ENCODE results near the gene BMP5. TPM values are rescaled to one million over a fixed set of nuclear protein-coding genes. Genes with fewer than 3 reads are reported as not detected.

Gene BMP5
- total RNA-seq, 1 experiment from 2014 or later = not detected

DNA sequence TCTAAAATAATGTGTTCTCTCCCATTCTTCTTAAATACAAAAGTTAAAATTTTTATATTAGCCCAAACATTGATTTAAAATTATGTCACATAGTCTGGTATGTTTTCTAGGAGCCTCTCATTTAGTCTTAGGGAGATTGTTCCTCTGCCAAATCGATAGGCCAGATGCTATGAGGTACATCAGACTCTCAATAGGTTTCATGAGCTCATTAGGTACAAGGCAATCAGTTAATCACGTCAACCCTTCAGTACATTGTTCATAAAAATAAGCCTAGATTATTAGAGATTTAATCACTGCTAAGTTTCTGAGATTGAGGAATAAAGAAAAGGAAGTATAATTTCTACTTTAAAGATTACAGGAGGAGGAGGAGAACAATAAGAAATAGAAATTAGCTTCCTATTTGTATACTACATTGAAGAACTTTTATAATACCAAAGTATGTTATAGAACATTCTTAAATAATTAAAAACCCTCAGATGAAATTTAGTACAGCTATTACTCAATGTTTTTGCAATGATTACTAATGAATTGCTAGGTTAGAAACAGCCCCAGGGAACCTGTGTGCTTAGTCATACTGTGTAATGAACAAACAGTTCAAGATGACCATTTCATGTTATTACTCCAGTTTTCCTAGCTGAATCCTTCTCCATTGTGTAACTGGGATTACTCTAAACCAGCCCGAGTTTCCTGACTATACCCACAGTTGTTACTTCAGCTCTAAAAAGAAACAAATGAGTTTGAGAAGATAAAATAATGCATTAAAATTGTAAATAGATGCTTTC lies 117.0 kb downstream of the BMP5 start:
- in situ Hi-C loops (cut with HindIII; ENCODE audit: low sequenced_read_pairs) = no loop called here
- no peak for DNase-seq (ENCODE audit: low spot score)

DNA sequence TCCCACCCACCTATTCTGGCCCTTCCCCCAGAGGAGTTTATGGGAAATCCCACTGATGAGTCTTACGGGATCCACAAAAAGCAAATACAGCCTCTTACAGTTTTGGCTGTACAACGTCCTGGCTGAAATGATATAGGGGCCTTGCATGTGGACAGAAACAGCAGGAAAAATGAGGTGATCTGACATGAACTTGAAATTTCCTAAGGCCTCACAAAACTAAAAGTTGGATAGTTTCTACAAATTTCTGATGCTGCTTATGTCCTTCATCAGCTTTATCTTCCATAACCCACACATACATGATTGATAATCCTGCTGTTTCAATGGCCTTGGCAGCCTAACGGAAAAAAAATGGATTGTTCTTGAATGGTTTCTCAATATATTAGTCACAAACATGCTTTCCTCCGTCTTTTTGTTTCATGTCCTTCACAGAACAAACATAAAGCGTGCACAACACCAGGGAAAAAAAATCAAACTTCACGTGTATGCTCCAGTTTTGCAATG lies 118.8 kb downstream of the BMP5 start:
- in situ Hi-C loops (cut with HindIII; ENCODE audit: low sequenced_read_pairs) = no loop called here

DNA sequence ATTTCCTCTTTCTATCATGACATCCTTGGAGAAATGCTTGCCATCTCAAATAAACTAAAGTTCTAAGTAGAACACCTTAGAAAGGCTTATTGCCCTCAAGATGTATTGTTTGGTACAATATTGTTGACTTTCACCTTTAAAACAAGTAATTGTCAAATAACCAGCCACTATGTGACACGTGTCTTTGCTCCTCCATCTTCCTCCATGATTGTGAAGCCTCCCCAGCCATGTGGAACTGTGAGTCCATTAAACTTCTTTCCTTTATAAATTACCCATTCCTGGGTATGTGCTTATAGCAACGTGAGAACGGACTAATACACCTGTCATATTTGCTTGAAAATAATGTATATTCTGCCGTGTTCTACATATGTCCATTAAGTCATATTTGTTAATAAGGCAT lies 126.5 kb downstream of the BMP5 start:
- no peak for DNase-seq (ENCODE audit: low spot score)
- in situ Hi-C loops (cut with HindIII; ENCODE audit: low sequenced_read_pairs) = no loop called here

More for the DNA sequence above, 118.8 kb downstream of the BMP5 start:
- DNase-seq (ENCODE audit: low spot score) = no peak

DNA sequence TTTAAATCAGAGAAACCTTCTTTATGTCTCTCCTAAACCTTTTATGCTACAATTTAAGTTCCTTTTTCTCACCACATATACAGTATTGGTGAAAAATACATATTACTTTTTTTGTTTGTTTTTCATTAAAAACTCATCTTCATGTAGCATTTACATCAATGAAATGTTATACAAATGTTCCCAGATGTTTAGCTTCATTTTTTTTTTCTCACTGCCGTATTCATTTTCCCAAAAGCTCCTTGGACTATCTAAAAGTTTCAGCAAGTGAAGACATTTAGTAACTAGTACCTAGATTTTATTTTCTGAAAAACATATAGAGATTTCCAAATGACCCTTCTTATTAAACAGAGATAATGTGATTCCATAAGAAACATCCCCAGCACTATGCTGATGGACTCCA lies 128.9 kb downstream of the BMP5 start:
- in situ Hi-C loops (cut with HindIII; ENCODE audit: low sequenced_read_pairs) = no loop called here
- DNase-seq (ENCODE audit: low spot score) = no peak

DNA sequence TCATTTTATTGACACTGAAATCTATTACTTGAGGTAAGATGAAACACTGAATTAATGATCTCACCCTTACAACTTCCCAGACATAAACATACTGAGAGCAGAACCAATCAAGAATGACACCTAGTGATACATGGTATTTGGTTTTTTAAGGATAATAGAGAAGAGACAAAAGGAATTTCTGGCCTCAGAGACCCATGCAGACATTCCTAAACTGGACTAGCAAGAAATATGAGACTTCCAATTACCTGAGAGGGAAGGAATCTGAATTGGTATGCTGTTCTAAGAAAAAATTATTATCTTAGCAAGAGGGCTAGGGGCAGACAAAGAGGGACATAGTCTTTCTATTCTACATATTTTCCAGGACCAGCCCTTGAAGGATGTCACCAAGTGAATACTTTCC lies 141.1 kb downstream of the BMP5 start:
- DNase-seq (ENCODE audit: low spot score) = no peak
- in situ Hi-C loops (cut with HindIII; ENCODE audit: low sequenced_read_pairs) = no loop called here

DNA sequence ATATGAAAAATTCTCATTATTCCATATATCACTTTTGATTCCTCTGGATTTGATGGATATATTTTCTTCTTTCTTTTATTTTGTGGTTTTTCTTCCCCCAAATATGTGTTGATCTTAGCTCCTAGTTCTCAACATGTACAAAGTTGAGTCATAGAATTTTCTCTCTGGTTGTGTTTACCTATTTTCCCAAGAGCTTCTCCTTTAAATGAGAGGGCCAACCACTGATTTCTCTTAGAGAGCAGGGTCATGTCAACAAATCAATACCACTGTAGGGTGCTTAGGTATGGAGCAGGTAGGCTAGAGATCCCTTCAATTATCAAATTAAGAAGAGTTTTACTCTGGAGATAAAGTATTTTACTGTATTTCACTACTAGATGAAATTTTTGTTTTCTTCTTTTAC lies 145.7 kb downstream of the BMP5 start:
- no peak for DNase-seq (ENCODE audit: low spot score)
- in situ Hi-C loops (cut with HindIII; ENCODE audit: low sequenced_read_pairs) = no loop called here

DNA sequence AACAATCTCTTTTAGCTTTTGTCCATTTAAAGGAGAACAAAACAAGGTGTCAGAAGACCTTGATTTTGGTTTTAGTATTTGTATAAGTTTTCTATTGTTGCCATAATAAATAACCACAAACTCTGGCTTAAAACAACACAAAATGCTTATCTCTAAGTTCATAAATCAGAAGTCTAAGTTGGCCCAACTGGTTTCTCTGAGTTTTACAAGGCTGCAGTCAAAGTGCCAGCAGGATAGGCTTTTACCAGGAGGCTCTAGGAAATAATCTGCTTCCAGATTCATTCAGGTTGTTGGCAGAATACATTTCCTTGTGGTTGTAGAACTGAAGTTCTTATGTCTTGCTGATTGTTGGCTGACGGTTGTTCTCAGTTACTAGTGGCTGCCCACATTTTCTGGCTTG lies 149.2 kb downstream of the BMP5 start:
- in situ Hi-C loops (cut with HindIII; ENCODE audit: low sequenced_read_pairs) = no loop called here
- DNase-seq (ENCODE audit: low spot score) = no peak

DNA sequence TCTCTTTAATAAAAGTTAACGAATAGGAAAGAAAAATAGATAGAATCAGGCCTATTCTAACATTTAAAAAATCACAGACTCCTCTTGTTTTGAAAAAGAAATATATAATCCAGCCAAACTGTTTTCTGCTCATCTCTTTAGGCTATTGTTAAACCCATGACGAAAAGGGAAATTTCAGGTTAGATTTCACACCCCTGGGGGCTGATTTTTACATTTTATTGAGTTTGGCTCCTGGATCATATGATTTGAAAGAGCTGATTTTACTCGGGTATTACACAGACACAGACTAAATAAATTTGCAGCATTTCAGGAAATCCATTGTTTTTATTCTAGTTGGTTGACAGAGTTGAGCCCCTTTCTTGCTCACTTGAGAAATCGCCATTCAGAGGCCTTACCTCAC lies 160.6 kb downstream of the BMP5 start:
- no peak for DNase-seq (ENCODE audit: low spot score)
- in situ Hi-C loops (cut with HindIII; ENCODE audit: low sequenced_read_pairs) = no loop called here

DNA sequence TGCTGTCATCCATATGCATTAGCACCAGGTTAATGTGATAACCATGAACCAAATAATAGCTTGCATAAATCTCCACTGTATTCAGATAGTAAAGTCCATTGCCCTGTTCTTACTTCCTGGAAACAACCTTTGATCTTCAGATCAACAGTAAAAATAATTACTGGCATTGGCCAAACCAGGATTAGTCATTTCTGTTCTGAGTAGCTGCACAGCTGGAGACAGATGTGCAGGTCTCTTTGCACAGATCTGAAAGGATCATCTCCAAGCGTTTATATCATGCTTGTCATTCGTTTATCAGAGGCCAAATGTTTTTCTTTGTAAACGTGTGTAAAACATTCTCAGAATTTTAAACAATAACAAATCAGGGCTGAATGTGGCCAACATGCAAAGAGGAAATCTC lies 162.0 kb downstream of the BMP5 start:
- DNase-seq (ENCODE audit: low spot score) = no peak
- in situ Hi-C loops (cut with HindIII; ENCODE audit: low sequenced_read_pairs) = no loop called here

DNA sequence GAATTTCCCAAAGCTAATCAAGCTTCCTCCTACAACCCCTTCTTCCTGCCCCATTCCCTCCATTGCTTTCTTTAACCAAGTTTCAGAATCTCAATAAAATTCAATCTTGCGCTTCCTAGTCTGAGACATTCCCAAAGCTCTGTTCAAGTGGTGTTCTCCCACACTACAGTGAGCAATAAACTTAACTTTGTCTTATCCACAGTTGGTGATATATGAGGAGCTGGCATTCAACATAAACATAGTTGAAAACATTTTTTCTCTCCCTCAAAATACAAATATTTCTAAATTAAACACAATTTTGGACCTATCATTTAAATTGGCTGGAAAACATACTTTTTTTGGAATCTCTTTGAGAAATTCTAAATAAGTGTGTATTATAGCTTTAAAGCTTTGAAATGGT lies 166.7 kb downstream of the BMP5 start:
- in situ Hi-C loops (cut with HindIII; ENCODE audit: low sequenced_read_pairs) = no loop called here
- DNase-seq (ENCODE audit: low spot score) = no peak

DNA sequence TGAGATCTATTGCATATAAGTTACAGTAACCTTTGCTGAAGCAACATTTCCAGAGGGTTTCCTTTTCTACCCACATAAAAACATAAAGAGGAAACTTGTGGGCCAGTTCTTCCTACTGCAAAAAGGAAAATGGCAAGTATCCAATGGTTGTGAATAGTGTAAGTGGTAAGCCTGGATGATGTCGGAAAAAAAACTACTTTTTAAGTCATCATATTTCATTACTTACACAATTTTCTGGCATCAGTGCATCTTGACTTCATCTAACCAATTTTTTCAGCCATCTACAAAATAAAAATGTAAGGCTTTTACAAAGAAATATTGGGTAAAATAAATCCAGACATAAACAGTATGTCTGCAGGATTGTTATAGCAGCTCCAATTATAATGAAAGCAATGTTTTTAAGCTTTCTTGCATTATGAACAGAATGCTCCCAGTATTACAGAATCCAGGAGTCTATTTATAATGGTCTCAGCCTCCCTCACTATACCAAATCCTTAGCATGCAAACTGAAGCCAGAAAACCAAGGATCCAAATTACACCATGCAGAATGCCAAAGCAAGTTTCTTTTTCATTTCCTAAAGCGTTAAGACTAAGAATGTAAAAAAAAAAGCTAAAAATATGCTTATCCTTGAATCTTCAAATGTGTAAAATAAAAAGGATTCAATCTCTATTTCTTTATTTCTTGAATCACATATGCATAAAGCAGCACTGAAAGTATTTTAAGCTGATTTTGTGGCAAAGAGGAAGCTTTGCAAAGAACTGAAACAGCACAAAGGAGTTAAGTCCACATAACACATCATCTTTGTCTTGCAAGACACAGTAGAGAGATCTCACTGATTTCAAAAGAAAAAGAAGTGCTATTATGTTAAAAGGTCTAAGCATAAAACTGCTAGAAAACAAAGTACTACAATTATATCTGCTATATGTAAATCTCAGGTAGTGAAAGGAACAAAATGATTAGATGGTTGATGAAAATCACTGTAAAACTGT lies 169.6 kb downstream of the BMP5 start:
- in situ Hi-C loops (cut with HindIII; ENCODE audit: low sequenced_read_pairs) = no loop called here

DNA sequence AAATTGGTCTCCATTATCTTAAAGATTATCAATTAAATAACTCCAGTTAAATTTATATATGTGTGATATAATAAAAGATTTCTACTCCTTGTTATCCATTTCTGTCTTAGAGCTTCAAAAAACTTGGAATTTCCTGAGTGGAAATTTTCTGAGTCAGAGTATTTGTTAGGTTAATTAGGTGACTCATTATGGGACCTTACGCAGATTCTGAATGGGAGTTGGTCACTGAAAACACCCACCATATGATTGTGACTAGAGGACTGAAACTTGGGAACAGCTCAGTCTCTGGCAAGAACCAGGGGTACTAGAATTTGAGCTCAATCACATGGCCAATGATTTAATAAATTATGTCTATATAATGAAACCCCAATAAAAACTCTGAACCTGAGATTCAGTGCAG lies 171.0 kb downstream of the BMP5 start:
- in situ Hi-C loops (cut with HindIII; ENCODE audit: low sequenced_read_pairs) = no loop called here
- DNase-seq (ENCODE audit: low spot score) = no peak

More for the DNA sequence above, 169.6 kb downstream of the BMP5 start:
- DNase-seq (ENCODE audit: low spot score) = no peak
